Measurements from ENCODE around the gene RBFOX2.
"Not testable (repeated sequence)": the region's sequence is repeated elsewhere in the genome, so short reads cannot be mapped to it uniquely, and the experiment has no call there.

RBFOX2 gene

DNA sequence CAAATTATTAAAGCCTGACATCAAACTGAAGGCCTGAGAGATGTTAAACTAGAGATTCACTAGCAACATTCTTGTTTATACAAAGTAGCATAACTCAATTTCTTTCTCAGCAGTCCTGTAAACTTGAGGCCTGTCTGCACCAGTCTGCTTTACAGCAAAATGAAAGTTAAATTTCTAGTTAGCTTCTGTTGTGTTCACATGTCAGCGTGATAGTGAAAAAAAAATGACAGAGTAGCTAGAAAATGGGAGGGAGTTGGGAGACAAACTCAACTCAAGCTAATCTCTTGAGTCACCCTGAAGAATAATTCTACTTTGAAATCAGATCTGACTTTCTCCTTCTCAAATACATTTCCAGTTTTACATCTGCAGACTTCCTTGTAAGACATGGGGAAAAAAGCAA is 6.5 kb downstream of the RBFOX2 start:
- H3K4me1 Mint-ChIP-seq, result peaks cover 66% of the 10 kb centered on the region
- TF ChIP-seq, protein P1, sequence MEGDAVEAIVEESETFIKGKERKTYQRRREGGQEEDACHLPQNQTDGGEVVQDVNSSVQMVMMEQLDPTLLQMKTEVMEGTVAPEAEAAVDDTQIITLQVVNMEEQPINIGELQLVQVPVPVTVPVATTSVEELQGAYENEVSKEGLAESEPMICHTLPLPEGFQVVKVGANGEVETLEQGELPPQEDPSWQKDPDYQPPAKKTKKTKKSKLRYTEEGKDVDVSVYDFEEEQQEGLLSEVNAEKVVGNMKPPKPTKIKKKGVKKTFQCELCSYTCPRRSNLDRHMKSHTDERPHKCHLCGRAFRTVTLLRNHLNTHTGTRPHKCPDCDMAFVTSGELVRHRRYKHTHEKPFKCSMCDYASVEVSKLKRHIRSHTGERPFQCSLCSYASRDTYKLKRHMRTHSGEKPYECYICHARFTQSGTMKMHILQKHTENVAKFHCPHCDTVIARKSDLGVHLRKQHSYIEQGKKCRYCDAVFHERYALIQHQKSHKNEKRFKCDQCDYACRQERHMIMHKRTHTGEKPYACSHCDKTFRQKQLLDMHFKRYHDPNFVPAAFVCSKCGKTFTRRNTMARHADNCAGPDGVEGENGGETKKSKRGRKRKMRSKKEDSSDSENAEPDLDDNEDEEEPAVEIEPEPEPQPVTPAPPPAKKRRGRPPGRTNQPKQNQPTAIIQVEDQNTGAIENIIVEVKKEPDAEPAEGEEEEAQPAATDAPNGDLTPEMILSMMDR (IDR thresholded peaks at IDR 0.05; ENCODE audit: unreplicated experiment in 3 of 3), result no peak
- H3K27ac Mint-ChIP-seq, result peak overlapping the region; percentile 53 to 93 (median 89)
- H3K4me3 Mint-ChIP-seq, result peak overlapping the region; percentile 7 to 13 (median 12)
- peaks cover 36% of the 10 kb centered on the region for H3K36me3 Mint-ChIP-seq (ENCODE audit: low read depth)
- H3K27me3 Mint-ChIP-seq (ENCODE audit: low read depth), result no peaks in the 10 kb centered on the region
- H3K9me3 Mint-ChIP-seq, result no peaks in the 10 kb centered on the region

DNA sequence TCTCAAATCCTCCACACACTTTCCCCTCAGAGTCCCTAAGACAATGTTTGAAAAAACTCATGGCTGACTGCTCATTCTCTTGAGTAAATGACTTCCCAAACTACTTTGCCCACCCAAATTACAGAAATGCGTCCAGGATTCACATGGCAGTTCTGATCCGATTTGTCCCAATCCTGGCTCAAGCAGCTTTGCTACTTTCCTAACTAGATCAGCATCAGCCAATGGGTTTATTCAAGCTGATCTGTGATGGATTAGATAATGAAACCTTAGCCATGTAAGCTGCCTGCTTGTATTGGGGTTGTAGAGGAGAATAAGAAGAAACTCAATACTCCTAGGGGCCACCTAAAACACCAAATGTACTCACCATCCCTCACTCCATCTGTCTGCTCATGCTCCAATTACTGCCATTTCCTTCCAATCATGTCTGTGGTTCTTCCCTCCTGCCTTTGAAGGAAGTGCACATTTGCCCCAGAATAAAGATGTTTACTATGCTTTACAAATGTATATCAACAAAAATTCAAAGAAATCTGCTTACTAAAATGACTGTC is 6.9 kb downstream of the RBFOX2 start:
- H3K9me3 Mint-ChIP-seq, result no peaks in the 10 kb centered on the region

DNA sequence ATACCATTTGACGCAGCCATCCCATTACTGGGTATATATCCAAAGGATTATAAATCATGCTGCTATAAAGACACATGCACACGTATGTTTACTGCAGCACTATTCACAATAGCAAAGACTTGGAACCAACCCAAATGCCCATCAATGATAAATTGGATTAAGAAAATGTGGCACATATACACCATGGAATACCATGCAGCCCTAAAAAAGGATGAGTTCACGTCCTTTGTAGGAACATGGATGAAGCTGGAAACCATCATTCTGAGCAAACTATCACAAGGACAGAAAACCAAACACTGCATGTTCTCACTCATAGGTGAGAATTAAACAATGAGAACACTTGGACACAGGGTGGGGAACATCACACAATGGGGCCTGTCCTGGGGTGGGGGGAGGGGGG is 7.8 kb downstream of the RBFOX2 start:
- peaks cover 68% of the 10 kb centered on the region for H3K4me1 Mint-ChIP-seq
- not testable (repeated sequence) for H3K27ac Mint-ChIP-seq; H3K4me3 Mint-ChIP-seq; H3K27me3 Mint-ChIP-seq (ENCODE audit: low read depth); H3K9me3 Mint-ChIP-seq
- H3K36me3 Mint-ChIP-seq (ENCODE audit: low read depth), result peaks cover 30% of the 10 kb centered on the region

More for the DNA sequence above, 6.9 kb downstream of the RBFOX2 start:
- H3K4me3 Mint-ChIP-seq, result peak overlapping the region; percentile 7 to 13 (median 12)
- peaks cover 36% of the 10 kb centered on the region for H3K36me3 Mint-ChIP-seq (ENCODE audit: low read depth)
- peak overlapping the region; percentile 53 to 93 (median 89) for H3K27ac Mint-ChIP-seq
- H3K4me1 Mint-ChIP-seq, result peaks cover 66% of the 10 kb centered on the region
- TF ChIP-seq, protein P1 (IDR thresholded peaks at IDR 0.05; ENCODE audit: unreplicated experiment in 3 of 3), result no peak
- H3K27me3 Mint-ChIP-seq (ENCODE audit: low read depth), result no peaks in the 10 kb centered on the region

DNA sequence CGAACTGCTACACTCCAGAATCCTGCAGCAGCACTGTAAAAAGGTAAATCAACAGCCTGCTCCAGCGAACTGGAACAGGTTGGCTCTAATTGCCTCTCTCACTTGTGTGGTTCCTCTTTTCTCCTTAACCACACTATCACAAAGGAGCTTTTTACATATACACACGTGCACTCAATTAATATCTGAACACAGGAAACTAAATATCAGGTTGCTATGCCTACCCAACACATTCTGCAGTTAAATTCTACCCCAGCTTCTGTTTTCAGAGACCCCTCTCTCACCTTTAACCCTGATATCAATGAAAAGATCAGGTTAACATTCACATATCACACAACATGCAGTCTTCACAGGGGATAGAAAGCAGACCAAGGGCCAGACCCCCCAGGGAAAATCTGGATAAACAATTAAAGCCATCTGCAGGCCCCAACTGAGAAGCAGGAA is 11.0 kb downstream of the RBFOX2 start:
- Mint-ChIP-seq H3K9me3 (no peaks in the 10 kb centered on the region), H3K27ac (peak overlapping the region; percentile 33 to 85 (median 44)), H3K27me3 (ENCODE audit: low read depth) (no peaks in the 10 kb centered on the region), H3K36me3 (ENCODE audit: low read depth) (peaks cover 20% of the 10 kb centered on the region), H3K4me1 (peaks cover 66% of the 10 kb centered on the region), H3K4me3 (peak overlapping the region in 2 of 3 experiments; percentile 15 to 40)
- TF ChIP-seq, protein P1 (IDR thresholded peaks at IDR 0.05; ENCODE audit: unreplicated experiment in 3 of 3), result no peak

DNA sequence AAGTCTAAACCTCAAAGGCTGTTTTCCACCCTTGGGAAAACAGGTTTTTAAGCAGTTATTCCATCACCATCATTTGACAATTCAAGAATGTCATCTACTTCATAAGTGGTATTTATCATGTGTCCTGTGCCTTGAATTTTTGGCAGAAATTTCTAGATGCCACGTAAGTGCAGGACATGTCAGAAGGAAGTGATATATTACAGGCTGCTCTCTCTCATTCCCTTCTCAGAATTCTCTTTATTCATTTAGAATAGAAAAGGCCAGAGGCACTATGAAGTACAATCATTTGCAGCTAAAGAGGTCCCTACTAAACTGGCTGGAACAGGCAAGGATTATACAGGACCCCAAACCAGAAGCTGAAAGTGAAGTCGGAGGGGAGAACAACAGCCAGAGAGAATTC is 11.9 kb downstream of the RBFOX2 start:
- TF ChIP-seq, protein P1 (IDR thresholded peaks at IDR 0.05; ENCODE audit: unreplicated experiment in 3 of 3), result no peak
- H3K4me3 Mint-ChIP-seq, result peak overlapping the region in 1 of 3 experiments; percentile 56
- H3K4me1 Mint-ChIP-seq, result peaks cover 63% of the 10 kb centered on the region
- H3K9me3 Mint-ChIP-seq, result no peaks in the 10 kb centered on the region
- H3K27me3 Mint-ChIP-seq (ENCODE audit: low read depth), result no peaks in the 10 kb centered on the region
- peak overlapping the region; percentile 33 to 76 (median 44) for H3K27ac Mint-ChIP-seq
- H3K36me3 Mint-ChIP-seq (ENCODE audit: low read depth), result peaks cover 15% of the 10 kb centered on the region

DNA sequence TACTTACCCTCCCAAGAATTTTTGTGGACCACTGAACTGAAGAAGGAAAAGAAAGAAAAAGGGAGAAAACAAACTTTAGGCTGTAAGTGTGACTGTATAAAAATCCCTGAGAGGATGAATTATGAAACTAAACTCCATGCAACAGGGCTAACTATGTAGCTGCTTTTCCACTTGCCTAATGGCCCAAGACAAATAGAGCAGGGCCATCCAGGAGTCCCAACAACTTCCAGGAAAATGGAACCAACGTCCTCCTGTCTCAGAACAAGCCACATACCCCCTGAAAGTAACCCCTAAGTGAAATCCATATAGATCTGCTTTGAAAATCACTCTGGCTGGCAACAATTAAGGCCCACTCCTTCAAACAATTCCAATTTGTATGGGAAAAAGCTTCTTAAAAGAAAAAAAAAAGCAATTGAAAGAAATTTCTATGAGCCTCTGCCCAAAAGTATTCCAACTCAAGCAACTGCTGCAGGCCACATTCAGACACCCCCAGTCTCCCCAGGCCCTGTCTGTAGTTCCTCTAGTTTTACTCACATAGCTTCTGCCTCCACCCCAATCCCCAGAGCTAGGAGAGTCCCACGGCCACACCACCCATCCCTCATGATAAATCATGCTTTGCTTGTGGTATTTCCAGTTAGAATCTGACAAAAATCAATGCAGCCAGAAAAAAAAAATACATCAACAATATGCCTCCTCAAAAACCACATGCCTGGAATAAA is 12.7 kb downstream of the RBFOX2 start:
- no peaks in the 10 kb centered on the region for H3K9me3 Mint-ChIP-seq

More for the DNA sequence above, 12.7 kb downstream of the RBFOX2 start:
- Mint-ChIP-seq H3K27me3 (ENCODE audit: low read depth) (no peaks in the 10 kb centered on the region), H3K4me3 (peak overlapping the region in 2 of 3 experiments; percentile 3 to 33), H3K27ac (peak overlapping the region; percentile 33 to 76 (median 44)), H3K36me3 (ENCODE audit: low read depth) (peaks cover 12% of the 10 kb centered on the region), H3K4me1 (peaks cover 65% of the 10 kb centered on the region)
- TF ChIP-seq, protein P1 (IDR thresholded peaks at IDR 0.05; ENCODE audit: unreplicated experiment in 3 of 3), result no peak

Data from nephron (organoid).